NCI-H1417 treated with DMSO at 0.1 percent for 48 hours (cell line): Measurements from ENCODE around the gene LRRC51.

ENCODE experiments used
- DNase-seq: peaks from one replicate; lab custom pipeline; 2025; lab: John Stamatoyannopoulos, UW

LRRC51 gene, protein sequence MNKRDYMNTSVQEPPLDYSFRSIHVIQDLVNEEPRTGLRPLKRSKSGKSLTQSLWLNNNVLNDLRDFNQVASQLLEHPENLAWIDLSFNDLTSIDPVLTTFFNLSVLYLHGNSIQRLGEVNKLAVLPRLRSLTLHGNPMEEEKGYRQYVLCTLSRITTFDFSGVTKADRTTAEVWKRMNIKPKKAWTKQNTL

DNA sequence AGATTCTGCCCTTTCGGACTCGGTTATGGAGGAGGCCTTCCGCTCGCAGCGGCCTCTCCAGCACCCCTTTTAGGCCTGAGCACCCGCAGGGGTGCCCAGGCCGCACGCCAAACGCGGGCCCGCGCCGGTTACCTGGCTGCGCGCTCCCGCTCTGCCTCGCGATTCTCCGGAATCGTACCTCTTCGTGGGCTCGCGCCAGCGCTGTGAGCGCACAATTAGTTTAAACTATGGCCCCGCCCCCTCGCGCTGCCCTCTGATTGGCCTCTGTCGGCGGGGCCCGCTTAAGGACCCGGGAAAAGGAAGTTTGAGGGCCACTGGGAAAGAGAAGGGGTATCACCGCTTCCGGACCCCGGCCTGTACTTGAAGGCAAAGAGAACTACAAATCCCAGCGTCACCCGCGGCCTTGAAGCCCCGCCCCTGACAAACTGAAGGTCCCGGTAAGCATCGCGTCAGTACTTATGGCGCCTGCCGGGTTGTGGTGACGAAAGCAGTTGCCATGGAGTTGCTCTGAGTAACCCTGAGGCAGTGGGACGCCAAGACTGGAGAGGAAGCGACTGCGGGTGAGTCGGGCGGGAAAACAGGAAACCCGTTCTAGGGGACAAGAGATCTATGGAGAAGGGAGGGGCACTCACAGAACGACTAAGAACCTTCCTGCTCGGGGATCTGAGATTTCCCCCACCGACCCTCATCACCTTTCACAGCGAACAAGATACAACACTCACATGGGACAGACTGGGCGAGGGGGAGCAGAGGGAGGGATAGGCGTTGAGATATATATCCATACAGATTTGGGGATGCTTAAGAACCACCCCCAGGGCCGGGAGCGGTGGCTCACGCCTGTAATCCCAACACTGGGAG is at the start of gene LRRC51, which contains the start of gene NUMA1:
Gene LRRC51 (plus strand): TSS at position 525 of the 858 bp plus-strand sequence. CDS start 8,234 bp downstream, outside the sequence.
Gene NUMA1 (minus strand): TSS at position 217 of the 858 bp plus-strand sequence. CDS start 44,599 bp downstream, outside the sequence.
- DNase-seq = peak; percentile 100

- DNase-seq = no peak
Observed at GRCh38 chr11:72036687-72037086, 44.0 kb upstream of the LRRC51 start.

DNA sequence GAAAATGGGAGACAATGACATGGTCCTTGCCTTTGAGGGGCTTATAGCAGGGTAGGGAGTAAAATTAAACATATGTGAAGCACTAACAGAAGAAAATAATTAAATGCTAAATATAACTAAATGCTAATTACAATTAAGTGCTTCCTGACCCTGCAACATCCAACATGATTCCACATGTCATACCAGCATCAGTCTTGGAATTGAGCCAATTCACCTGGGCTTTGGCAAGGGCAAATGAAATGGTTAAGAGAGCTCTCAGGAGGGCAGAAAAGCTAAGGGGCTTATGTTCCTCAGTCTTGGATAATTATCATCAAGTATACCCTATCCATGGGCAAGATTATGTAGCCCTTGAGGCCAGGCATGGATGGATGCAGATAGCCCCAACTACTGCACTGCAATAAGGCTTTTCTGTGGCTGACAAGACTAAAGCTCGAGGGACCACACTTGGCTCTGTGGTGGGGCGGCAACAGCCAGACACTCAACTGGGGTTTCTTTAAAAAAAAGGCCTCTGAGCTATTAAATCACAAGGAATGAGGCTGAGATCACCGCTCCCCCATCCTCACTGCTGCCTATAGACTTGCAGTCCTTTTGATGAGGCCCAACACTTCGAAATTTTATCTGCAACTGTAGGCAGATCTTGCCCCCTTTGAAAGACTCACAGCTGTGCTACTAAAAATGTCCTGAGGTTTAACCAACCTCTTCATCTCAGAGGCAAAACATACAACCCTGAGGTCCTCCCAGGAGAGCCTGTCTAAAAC is 42.9 kb upstream of the LRRC51 start:
- no peak for DNase-seq

DNA sequence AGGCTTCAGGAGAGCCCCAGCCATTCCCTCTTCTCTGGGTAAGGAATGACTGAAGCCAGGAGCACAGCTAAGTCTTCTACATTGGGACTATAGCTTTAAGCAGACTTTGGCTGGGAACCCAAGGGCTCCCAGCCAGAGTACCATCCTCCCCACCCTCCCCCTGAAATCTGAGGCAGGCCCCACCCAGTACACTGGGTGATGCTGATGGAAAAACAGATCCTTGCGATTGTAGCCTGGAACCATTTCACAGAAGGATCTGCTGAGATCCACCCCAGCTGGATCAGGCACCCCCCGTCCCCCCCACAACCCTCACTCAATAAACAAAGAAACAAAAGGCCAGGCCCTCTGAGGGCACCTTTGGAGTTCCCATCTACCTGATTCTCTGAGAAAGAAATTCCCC is 42.2 kb upstream of the LRRC51 start:
- DNase-seq = no peak

- DNase-seq = no peak
Observed at GRCh38 chr11:72039031-72039855, 41.4 kb upstream of the LRRC51 start.

DNA sequence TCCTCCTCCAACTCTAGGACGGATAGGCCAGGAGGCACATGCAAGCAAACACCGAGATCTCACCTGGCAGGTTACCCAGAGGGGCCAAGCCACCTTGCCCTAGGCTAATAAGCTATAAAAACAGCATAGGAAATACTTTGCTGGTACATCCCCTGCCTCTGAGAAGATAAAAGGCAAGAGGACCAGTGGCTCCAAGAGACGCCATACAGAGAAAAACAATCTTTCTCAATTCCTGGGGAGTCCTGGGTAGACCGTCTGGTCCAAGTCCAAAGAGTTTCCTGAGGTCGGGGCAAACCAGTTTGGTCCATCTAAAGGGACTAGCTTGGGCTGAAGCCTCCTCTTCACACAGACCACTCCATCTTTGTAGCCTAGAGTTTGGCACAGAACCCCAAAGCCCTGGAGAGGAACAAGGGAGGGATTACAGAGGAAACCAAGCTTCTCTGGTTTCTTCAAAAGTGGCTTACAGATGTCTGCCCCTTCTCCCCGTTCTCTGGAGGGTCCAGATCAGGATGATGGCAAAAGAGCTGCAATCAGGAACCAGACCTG is 40.7 kb upstream of the LRRC51 start:
- DNase-seq = no peak

DNA sequence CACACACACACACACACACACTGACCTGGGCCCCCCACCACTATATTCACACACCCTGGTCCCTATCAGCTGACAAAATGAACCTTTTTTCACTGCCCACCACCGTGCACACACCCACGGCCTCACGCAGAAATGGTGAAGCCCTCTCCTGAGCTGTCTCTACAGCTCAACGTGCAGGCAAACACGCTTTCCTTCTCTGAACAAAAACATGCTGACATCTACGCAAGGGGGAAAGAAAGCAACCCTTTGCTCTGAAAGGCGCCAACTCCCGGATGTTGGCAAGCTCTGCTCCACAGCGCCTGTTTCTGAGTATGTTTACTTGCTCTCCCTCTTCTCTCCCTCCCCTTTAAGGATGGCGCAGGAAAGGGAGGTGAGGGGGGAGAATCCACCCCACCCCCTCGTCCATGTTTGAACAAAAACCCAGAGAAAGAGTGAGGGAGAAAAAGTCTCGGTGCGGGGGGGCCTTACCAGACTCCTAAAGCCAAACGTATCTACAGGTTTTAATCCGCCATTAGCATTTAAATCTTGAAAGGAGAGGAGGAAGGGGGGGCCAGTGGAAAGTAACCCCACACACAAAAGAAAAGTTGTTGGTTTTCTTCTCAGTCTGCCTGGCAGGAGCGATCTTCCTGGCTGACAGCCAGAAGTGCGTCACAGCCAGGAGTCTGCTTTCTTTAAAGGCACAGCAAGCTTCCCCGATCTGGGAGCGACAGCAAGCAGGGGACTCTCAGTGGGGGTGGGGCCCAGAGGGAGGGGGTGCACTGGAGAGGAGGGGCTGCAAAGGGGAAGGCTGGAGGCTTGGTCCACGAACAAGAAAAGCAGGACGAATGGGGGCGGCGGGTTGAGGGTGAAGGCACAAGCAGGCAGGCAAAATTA is 39.9 kb upstream of the LRRC51 start:
- peak; percentile 91 for DNase-seq

- DNase-seq = peak; percentile 34
Observed at GRCh38 chr11:72041364-72042063, 39.1 kb upstream of the LRRC51 start.

- DNase-seq = no peak
Observed at GRCh38 chr11:72042064-72042745, 38.4 kb upstream of the LRRC51 start.

GRCh38 chr11:72045849-72046248 is 34.8 kb upstream of the LRRC51 start:
- no peak for DNase-seq

GRCh38 chr11:72048766-72049460 is 31.7 kb upstream of the LRRC51 start:
- DNase-seq = peak; percentile 21

- DNase-seq = no peak
Observed at GRCh38 chr11:72058416-72059034, 22.1 kb upstream of the LRRC51 start.

DNA sequence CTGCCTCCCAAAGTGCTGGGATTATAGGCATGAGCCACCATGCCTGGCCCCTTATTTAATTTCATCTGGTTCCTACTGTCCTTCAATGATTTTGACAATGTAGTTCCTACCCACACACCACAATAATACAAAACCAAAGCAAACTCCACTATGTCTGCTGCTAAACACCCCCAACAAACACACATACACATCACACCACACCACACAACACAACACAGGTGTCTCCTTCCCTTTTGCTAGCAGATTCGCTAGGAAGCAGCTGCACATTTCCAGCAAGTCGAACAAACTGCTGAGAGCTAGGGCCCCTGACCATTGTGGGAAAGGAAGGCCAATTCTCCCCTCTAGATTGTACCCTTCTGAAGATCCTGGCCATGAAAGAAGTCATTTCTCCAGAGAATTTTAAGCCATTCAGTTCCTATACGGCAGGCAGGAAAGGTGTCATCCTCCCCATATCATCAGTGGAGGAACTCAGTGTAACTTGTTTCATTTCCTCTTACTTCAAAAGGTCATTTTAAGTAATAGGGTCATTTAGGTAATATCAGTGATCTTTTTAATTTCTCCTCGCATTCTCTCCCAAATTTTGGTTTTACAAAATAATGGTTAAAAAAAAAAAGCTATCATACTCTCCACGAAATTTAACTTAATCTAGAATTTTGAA is 18.8 kb upstream of the LRRC51 start:
- DNase-seq = no peak

- DNase-seq = no peak
Observed at GRCh38 chr11:72066855-72067254, 13.8 kb upstream of the LRRC51 start.

DNA sequence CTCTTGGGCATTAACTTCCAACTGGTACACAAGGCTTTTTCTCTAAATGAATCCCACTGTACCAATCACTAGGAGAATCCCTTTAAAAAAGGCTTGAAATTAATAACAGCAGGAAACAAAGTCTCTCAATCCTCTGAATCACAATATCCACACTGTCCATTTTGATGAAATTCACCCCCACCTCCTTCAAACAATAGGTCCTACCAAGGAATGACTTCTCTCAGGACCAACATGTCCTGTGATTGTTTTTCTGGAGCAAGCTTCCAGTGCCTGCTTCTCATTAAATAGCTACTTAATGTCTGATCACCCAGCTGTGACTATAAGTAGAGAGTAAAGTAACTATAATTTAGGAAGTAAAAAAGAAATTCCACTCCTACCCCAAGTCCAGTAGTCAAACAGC is 13.4 kb upstream of the LRRC51 start:
- DNase-seq = no peak

GRCh38 chr11:72067676-72068075 is 13.0 kb upstream of the LRRC51 start:
- DNase-seq = no peak

DNA sequence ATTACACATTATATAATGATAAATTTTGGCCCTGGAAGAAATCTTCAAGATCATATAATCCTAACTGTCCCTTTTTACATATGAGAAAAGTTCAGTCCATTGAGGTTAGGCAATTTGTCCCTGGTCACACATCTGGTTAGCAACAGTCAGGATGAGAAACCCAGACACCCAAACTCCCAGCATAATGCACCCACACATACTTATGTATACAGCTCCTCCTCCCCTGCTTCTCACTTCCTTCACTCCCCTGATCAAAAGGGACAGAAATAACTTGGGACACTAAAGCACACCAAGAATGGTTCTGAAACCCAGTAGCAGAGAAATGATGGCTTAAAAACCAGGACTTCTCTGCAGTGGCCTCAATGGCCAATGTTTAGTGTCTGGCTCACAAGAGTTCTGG is 11.4 kb upstream of the LRRC51 start:
- no peak for DNase-seq
